Neural cell (in vitro differentiated cells): Measurements from ENCODE around the gene MINDY4. TPM values are rescaled to one million over a fixed set of nuclear protein-coding genes. Genes with fewer than 3 reads are reported as not detected.

ENCODE experiments used
- H2AFZ ChIP-seq: fragments of 200-600, 300-800 bp; sonication (generic), shearing (Covaris generic); 2 replicates; pipeline ENCODE4 v1.6.0; 2014; ENCODE audit warnings: low read depth, mild to moderate bottlenecking, antibody characterized with exemption, low read length, moderate library complexity
- H3F3A ChIP-seq: fragments of 200-600 bp; shearing (Covaris generic); 2 replicates; pipeline ENCODE4 v1.6.1; 2016; ENCODE audit warnings: mild to moderate bottlenecking, moderate library complexity, mixed read lengths, antibody characterized with exemption, low read length; ENCODE audit not compliant: insufficient read depth, poor library complexity, severe bottlenecking
- H3K27ac ChIP-seq: fragments of 200-600, 300-800 bp; sonication (generic), shearing (Covaris generic); 2 replicates; pipeline ENCODE4 v1.5.1; 2014; ENCODE audit warnings: mild to moderate bottlenecking, low read length, moderate library complexity
- H3K27me3 ChIP-seq: fragments of 300-800, 200-600 bp; sonication (generic), shearing (Covaris generic); 2 replicates; pipeline ENCODE4 v1.6.0; 2014; ENCODE audit warnings: mild to moderate bottlenecking, low read depth, low read length, moderate library complexity; ENCODE audit not compliant: insufficient read depth
- H3K36me3 ChIP-seq: fragments of 300-800, 200-600 bp; sonication (generic), shearing (Covaris generic); 2 replicates; pipeline ENCODE4 v1.5.1; 2014; ENCODE audit warnings: mild to moderate bottlenecking, antibody characterized with exemption, low read length, moderate library complexity; ENCODE audit not compliant: insufficient read depth
- H3K4me2 ChIP-seq: fragments of 300-800, 200-600 bp; sonication (generic), shearing (Covaris generic); 2 replicates; pipeline ENCODE4 v1.6.0; 2014; ENCODE audit warnings: mild to moderate bottlenecking, low read length
- H3K4me3 ChIP-seq: fragments of 300-800, 200-600 bp; sonication (generic), shearing (Covaris generic); 2 replicates; pipeline ENCODE4 v1.5.1; 2014; ENCODE audit warnings: mild to moderate bottlenecking, low read length, moderate library complexity
- H3K79me2 ChIP-seq: fragments of 200-600 bp; shearing (Covaris generic); replicated peaks from 2 replicates; pipeline ENCODE4 v1.6.0; 2014; ENCODE audit warnings: mild to moderate bottlenecking, low read length, moderate library complexity; ENCODE audit not compliant: insufficient read depth
- H3K9ac ChIP-seq: fragments of 300-800, 200-600 bp; sonication (generic), shearing (Covaris generic); 2 replicates; pipeline ENCODE4 v1.6.1; 2016; ENCODE audit warnings: mild to moderate bottlenecking, low read length, mixed read lengths
- H3K9me2 ChIP-seq: fragments of 200-600 bp; shearing (Covaris generic); 2 replicates; pipeline ENCODE4 v1.6.1; 2016; ENCODE audit warnings: mild to moderate bottlenecking, low read length, mixed read lengths; ENCODE audit not compliant: insufficient read depth
- H3K9me3 ChIP-seq: fragments of 200-600, 300-800 bp; sonication (generic), shearing (Covaris generic); 2 replicates; pipeline ENCODE4 v1.6.1; 2016; ENCODE audit warnings: mild to moderate bottlenecking, mixed run types, low read length, moderate library complexity, mixed read lengths
- H4K20me1 ChIP-seq: fragments of 200-600 bp; shearing (Covaris generic); 2 replicates; pipeline ENCODE4 v1.6.1; 2016; ENCODE audit warnings: mild to moderate bottlenecking, mixed run types; ENCODE audit not compliant: insufficient read depth
- CTCF ChIP-seq: fragments of 450-650 bp; IDR thresholded peaks from 2 replicates; pipeline ENCODE4 v1.5.1; 2014; ENCODE audit warnings: antibody characterized with exemption, mild to moderate bottlenecking, moderate library complexity; ENCODE audit not compliant: poor library complexity, severe bottlenecking
- EP300 ChIP-seq: fragments of 450-650 bp; conservative IDR thresholded peaks from 2 replicates; pipeline ENCODE4 v1.6.1; 2014; ENCODE audit warnings: antibody characterized with exemption, mild to moderate bottlenecking, moderate library complexity; ENCODE audit not compliant: poor library complexity, severe bottlenecking
- EZH2 ChIP-seq: fragments of 200-600, 300-800 bp; shearing (Covaris generic), sonication (generic); IDR thresholded peaks from 2 replicates; pipeline ENCODE4 v1.6.1; 2014; ENCODE audit warnings: antibody characterized with exemption, low read length, borderline replicate concordance, mild to moderate bottlenecking; ENCODE audit not compliant: insufficient read depth, poor library complexity, severe bottlenecking
- MXI1 ChIP-seq: fragments of 450-650 bp; conservative IDR thresholded peaks from 2 replicates; pipeline ENCODE4 v1.6.1; 2014; ENCODE audit warnings: antibody characterized with exemption, mild to moderate bottlenecking; ENCODE audit not compliant: poor library complexity, severe bottlenecking
- POLR2AphosphoS5 ChIP-seq: IDR thresholded peaks from 2 replicates; pipeline ENCODE4 v1.6.1; 2012
- RAD21 ChIP-seq: fragments of 450-650 bp; conservative IDR thresholded peaks from 2 replicates; pipeline ENCODE4 v1.6.1; 2014; ENCODE audit warnings: antibody characterized with exemption, mild to moderate bottlenecking, moderate library complexity
- REST ChIP-seq: IDR thresholded peaks from 2 replicates; pipeline ENCODE4 v1.6.1; 2012; ENCODE audit warnings: borderline replicate concordance
- SMC3 ChIP-seq: fragments of 450-650 bp; conservative IDR thresholded peaks from 2 replicates; pipeline ENCODE4 v1.6.1; 2014; ENCODE audit warnings: antibody characterized with exemption, mild to moderate bottlenecking, moderate library complexity; ENCODE audit not compliant: poor library complexity
- TAF1 ChIP-seq: IDR thresholded peaks from 2 replicates; pipeline ENCODE4 v1.6.1; 2012; ENCODE audit warnings: low read depth
- polyA plus RNA-seq: library from polyadenylated mRNA; depleted of rRNA; stranded (reverse); fragments of >200 nt; gene quantifications from 2 replicates; pipeline ENCODE4 v1.2.3, GENCODE V29; 2014

Gene MINDY4
- polyA plus RNA-seq, 1 donor from 2014 or later, result 1.0 TPM

- H3K9ac ChIP-seq, result no peak overlapping the region
- TF ChIP-seq SMC3 (no peak), EP300 (no peak), POLR2AphosphoS5 (no peak), TAF1 (no peak), CTCF (no peak), RAD21 (no peak), REST (no peak), MXI1 (no peak), EZH2 (no peak)
Observed at GRCh38 chr7:30906515-30907240, 135.5 kb downstream of the MINDY4 start.

GRCh38 chr7:30907527-30908267, 136.5 kb downstream of the MINDY4 start:
- H3K27me3 ChIP-seq, result no peaks in the 10 kb centered on the region
- H3K27ac ChIP-seq, result no peak overlapping the region
- H3K4me3 ChIP-seq, result no peak overlapping the region
- H3F3A ChIP-seq, result no peaks in the 10 kb centered on the region
- no peaks in the 10 kb centered on the region for H3K36me3 ChIP-seq
- no peaks in the 10 kb centered on the region for H3K9me2 ChIP-seq
- no peak overlapping the region for H3K9ac ChIP-seq
- H3K4me2 ChIP-seq, result no peak overlapping the region
- TF ChIP-seq POLR2AphosphoS5 (no peak), MXI1 (no peak)
- no peaks in the 10 kb centered on the region for H4K20me1 ChIP-seq
- no peaks in the 10 kb centered on the region for H3K79me2 ChIP-seq
- H3K9me3 ChIP-seq, result no peaks in the 10 kb centered on the region
- no peak overlapping the region for H2AFZ ChIP-seq

More at GRCh38 chr7:30906515-30907240, 135.5 kb downstream of the MINDY4 start:
- Histone ChIP-seq H3K4me3 (no peak overlapping the region), H4K20me1 (no peaks in the 10 kb centered on the region), H3K79me2 (no peaks in the 10 kb centered on the region), H3K9me2 (no peaks in the 10 kb centered on the region), H3K27ac (no peak overlapping the region), H2AFZ (no peak overlapping the region), H3F3A (no peaks in the 10 kb centered on the region), H3K9me3 (no peaks in the 10 kb centered on the region), H3K36me3 (no peaks in the 10 kb centered on the region), H3K4me2 (no peak overlapping the region), H3K27me3 (no peaks in the 10 kb centered on the region)
